Karpas-422 (cell line): ENCODE measurements around the gene FITM2. TPM values are rescaled to one million over a fixed set of nuclear protein-coding genes. Genes with fewer than 3 reads are reported as not detected.

Experiments
- DNase-seq: peaks from one replicate; pipeline ENCODE4 v3.0.0-alpha.2; 2015
- H2AFZ ChIP-seq: fragments of 200-600 bp; sonication (generic); 2 replicates; pipeline ENCODE4 v1.6.1; 2014; ENCODE audit warnings: antibody characterized with exemption, low read length, mixed read lengths
- H3K27ac ChIP-seq: fragments of 200-600 bp; sonication (generic); 2 replicates; pipeline ENCODE4 v1.5.1; 2014; ENCODE audit warnings: mild to moderate bottlenecking, low read length, moderate library complexity
- H3K27me3 ChIP-seq: fragments of 200-600 bp; sonication (generic); 2 replicates; pipeline ENCODE4 v1.6.1; 2014; ENCODE audit warnings: low read length, mixed read lengths
- H3K36me3 ChIP-seq: fragments of 200-600 bp; sonication (generic); 2 replicates; pipeline ENCODE4 v1.6.1; 2014; ENCODE audit warnings: low read length, mixed read lengths; ENCODE audit not compliant: insufficient read depth
- H3K4me1 ChIP-seq: fragments of 200-600 bp; sonication (generic); 2 replicates; pipeline ENCODE4 v1.6.1; 2014; ENCODE audit warnings: mild to moderate bottlenecking, low read length, mixed read lengths
- H3K4me2 ChIP-seq: fragments of 200-600 bp; sonication (generic); 2 replicates; pipeline ENCODE4 v1.6.1; 2014; ENCODE audit warnings: low read length, low read depth, mild to moderate bottlenecking; ENCODE audit not compliant: poor library complexity, severe bottlenecking
- H3K4me3 ChIP-seq: fragments of 200-600 bp; sonication (generic); 2 replicates; pipeline ENCODE4 v1.5.1; 2014; ENCODE audit warnings: mild to moderate bottlenecking, antibody characterized with exemption, low read length, mixed read lengths
- H3K79me2 ChIP-seq: fragments of 200-600 bp; sonication (generic); 2 replicates; pipeline ENCODE4 v1.6.1; 2014; ENCODE audit warnings: mild to moderate bottlenecking, low read length, mixed read lengths
- H3K9ac ChIP-seq: fragments of 200-600 bp; sonication (generic); 2 replicates; pipeline ENCODE4 v1.6.0; 2014; ENCODE audit warnings: low read length
- H3K9me2 ChIP-seq: fragments of 200-600 bp; sonication (generic), shearing (Covaris generic); replicated peaks from 2 replicates; pipeline ENCODE4 v1.6.0; 2014; ENCODE audit warnings: mild to moderate bottlenecking, low read length, moderate library complexity; ENCODE audit not compliant: insufficient read depth
- H3K9me3 ChIP-seq: fragments of 300-700, 200-600 bp; sonication (generic); 2 replicates; pipeline ENCODE4 v1.6.1; 2014; ENCODE audit warnings: low read length, mixed read lengths
- H4K20me1 ChIP-seq: fragments of 200-600 bp; sonication (generic); 2 replicates; pipeline ENCODE4 v1.6.1; 2014; ENCODE audit warnings: mild to moderate bottlenecking, antibody characterized with exemption, low read length, low read depth; ENCODE audit not compliant: insufficient read depth
- total RNA-seq: library from RNA; depleted of rRNA; stranded (reverse); fragments of >200 nt; shearing (Covaris generic); gene quantifications from 2 replicates; pipeline ENCODE4 v1.2.3, GENCODE V29; 2014; ENCODE audit warnings: low replicate concordance

Gene FITM2
- total RNA-seq, 1 experiment from 2014 or later: 0.82 TPM

GRCh38 chr20:44284032-44284431, 27.0 kb downstream of the FITM2 start:
- Histone ChIP-seq H3K9me2 (no peaks in the 10 kb centered on the region), H3K9ac (no peak overlapping the region), H3K9me3 (no peaks in the 10 kb centered on the region), H3K4me3 (no peak overlapping the region), H3K4me2 (no peak overlapping the region), H3K36me3 (no peaks in the 10 kb centered on the region), H3K27me3 (no peaks in the 10 kb centered on the region), H3K4me1 (no peaks in the 10 kb centered on the region), H3K27ac (no peak overlapping the region), H2AFZ (no peak overlapping the region), H4K20me1 (no peaks in the 10 kb centered on the region), H3K79me2 (no peaks in the 10 kb centered on the region)
- DNase-seq: no peak

DNA sequence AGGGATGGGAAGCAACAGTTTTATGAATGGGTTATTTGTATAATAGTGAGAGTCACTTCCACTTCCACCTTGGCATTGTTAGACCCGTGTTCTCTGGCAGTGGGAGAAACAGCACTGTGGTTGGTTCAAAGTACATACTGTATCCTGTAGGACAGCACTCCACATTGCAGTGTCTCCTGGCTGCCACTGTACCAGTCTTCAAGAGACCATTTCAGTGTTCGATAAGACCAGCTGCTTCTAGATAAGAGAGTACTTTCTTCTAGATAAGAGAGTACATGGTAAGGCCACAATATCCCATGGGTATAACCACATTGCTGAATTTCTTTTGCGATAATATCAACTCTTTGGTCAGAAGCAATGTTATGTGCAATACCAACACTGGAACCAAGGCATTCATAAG, 28.8 kb downstream of the FITM2 start:
- H4K20me1 ChIP-seq: no peaks in the 10 kb centered on the region
- no peaks in the 10 kb centered on the region for H3K4me1 ChIP-seq
- DNase-seq: no peak
- no peak overlapping the region for H3K9ac ChIP-seq
- no peaks in the 10 kb centered on the region for H3K36me3 ChIP-seq
- no peak overlapping the region for H3K4me3 ChIP-seq
- H3K4me2 ChIP-seq: no peak overlapping the region
- H3K79me2 ChIP-seq: no peaks in the 10 kb centered on the region
- H3K27me3 ChIP-seq: no peaks in the 10 kb centered on the region
- H3K27ac ChIP-seq: no peak overlapping the region
- no peak overlapping the region for H2AFZ ChIP-seq
- H3K9me2 ChIP-seq: no peaks in the 10 kb centered on the region
- H3K9me3 ChIP-seq: no peaks in the 10 kb centered on the region

GRCh38 chr20:44280387-44280786, 30.6 kb downstream of the FITM2 start:
- Histone ChIP-seq H4K20me1 (no peaks in the 10 kb centered on the region), H3K27me3 (no peaks in the 10 kb centered on the region), H3K36me3 (no peaks in the 10 kb centered on the region), H3K4me2 (no peak overlapping the region), H2AFZ (no peak overlapping the region), H3K9me3 (no peaks in the 10 kb centered on the region), H3K79me2 (no peaks in the 10 kb centered on the region), H3K9ac (no peak overlapping the region), H3K4me1 (no peaks in the 10 kb centered on the region), H3K27ac (no peak overlapping the region), H3K4me3 (no peak overlapping the region), H3K9me2 (no peaks in the 10 kb centered on the region)
- no peak for DNase-seq

GRCh38 chr20:44279228-44279627, 31.8 kb downstream of the FITM2 start:
- no peak overlapping the region for H3K27ac ChIP-seq
- no peaks in the 10 kb centered on the region for H3K27me3 ChIP-seq
- no peaks in the 10 kb centered on the region for H3K79me2 ChIP-seq
- no peaks in the 10 kb centered on the region for H3K9me2 ChIP-seq
- no peaks in the 10 kb centered on the region for H3K9me3 ChIP-seq
- no peak overlapping the region for H3K9ac ChIP-seq
- H3K36me3 ChIP-seq: no peaks in the 10 kb centered on the region
- DNase-seq: no peak
- H2AFZ ChIP-seq: no peak overlapping the region
- no peak overlapping the region for H3K4me3 ChIP-seq
- no peak overlapping the region for H3K4me2 ChIP-seq
- no peaks in the 10 kb centered on the region for H4K20me1 ChIP-seq
- no peaks in the 10 kb centered on the region for H3K4me1 ChIP-seq

GRCh38 chr20:44274303-44275017, 36.5 kb downstream of the FITM2 start:
- H3K9me3 ChIP-seq: no peaks in the 10 kb centered on the region
- H3K36me3 ChIP-seq: no peaks in the 10 kb centered on the region
- H3K79me2 ChIP-seq: no peaks in the 10 kb centered on the region
- H3K4me3 ChIP-seq: no peak overlapping the region
- H3K4me2 ChIP-seq: no peak overlapping the region
- H3K27me3 ChIP-seq: no peaks in the 10 kb centered on the region
- DNase-seq: no peak
- no peaks in the 10 kb centered on the region for H3K9me2 ChIP-seq
- no peaks in the 10 kb centered on the region for H3K4me1 ChIP-seq
- H2AFZ ChIP-seq: no peak overlapping the region
- H3K9ac ChIP-seq: no peak overlapping the region
- no peak overlapping the region for H3K27ac ChIP-seq
- H4K20me1 ChIP-seq: no peaks in the 10 kb centered on the region

- no peaks in the 10 kb centered on the region for H4K20me1 ChIP-seq
- no peak overlapping the region for H3K27ac ChIP-seq
- H3K79me2 ChIP-seq: no peaks in the 10 kb centered on the region
- H2AFZ ChIP-seq: no peak overlapping the region
- H3K4me1 ChIP-seq: no peaks in the 10 kb centered on the region
- no peak overlapping the region for H3K4me3 ChIP-seq
- H3K9ac ChIP-seq: no peak overlapping the region
- H3K27me3 ChIP-seq: no peaks in the 10 kb centered on the region
- H3K9me2 ChIP-seq: no peaks in the 10 kb centered on the region
- no peak for DNase-seq
- H3K4me2 ChIP-seq: no peak overlapping the region
- H3K9me3 ChIP-seq: no peaks in the 10 kb centered on the region
- H3K36me3 ChIP-seq: no peaks in the 10 kb centered on the region
These were observed 37.5 kb downstream of the FITM2 start for GRCh38 chr20:44273231-44274215.

- Histone ChIP-seq H3K9me2 (no peaks in the 10 kb centered on the region), H3K4me2 (no peak overlapping the region), H2AFZ (no peak overlapping the region), H3K36me3 (no peaks in the 10 kb centered on the region), H4K20me1 (no peaks in the 10 kb centered on the region), H3K4me3 (no peak overlapping the region), H3K9me3 (no peaks in the 10 kb centered on the region), H3K27ac (no peak overlapping the region), H3K4me1 (no peaks in the 10 kb centered on the region), H3K27me3 (no peaks in the 10 kb centered on the region), H3K9ac (no peak overlapping the region), H3K79me2 (no peaks in the 10 kb centered on the region)
- no peak for DNase-seq
These were observed 38.9 kb downstream of the FITM2 start for GRCh38 chr20:44271915-44272663.

- no peaks in the 10 kb centered on the region for H4K20me1 ChIP-seq
- no peak for DNase-seq
- no peaks in the 10 kb centered on the region for H3K36me3 ChIP-seq
- no peak overlapping the region for H3K4me2 ChIP-seq
- no peak overlapping the region for H3K9ac ChIP-seq
- H3K4me3 ChIP-seq: no peak overlapping the region
- no peaks in the 10 kb centered on the region for H3K4me1 ChIP-seq
- H3K9me3 ChIP-seq: no peaks in the 10 kb centered on the region
- H3K27me3 ChIP-seq: no peaks in the 10 kb centered on the region
- H2AFZ ChIP-seq: no peak overlapping the region
- no peaks in the 10 kb centered on the region for H3K79me2 ChIP-seq
- H3K9me2 ChIP-seq: no peaks in the 10 kb centered on the region
- no peak overlapping the region for H3K27ac ChIP-seq
These were observed 42.2 kb downstream of the FITM2 start for GRCh38 chr20:44268802-44269201.
